ENCODE measurements around the gene CLSTN2. TPM values are rescaled to one million over a fixed set of nuclear protein-coding genes. Genes with fewer than 3 reads are reported as not detected.
A peak's percentile ranks its signal among the peaks of the same experiment; 100 is the strongest.

CLSTN2 gene
- total and polyA plus RNA-seq, 2 of the 13 experiments (the other 11 are each of a cell fraction or from before 2014, with no cell fraction given): not detected

- TF ChIP-seq RBFOX2 (IDR thresholded peaks at IDR 0.05; ENCODE audit: low read depth, low read length): no peak
- intact Hi-C loops (cut with micrococcal nuclease; ENCODE audit: unreplicated experiment): no loop called here
- 15% methylated on average over 1 of the region's 1 CpG for WGBS (ENCODE audit: low lambda C conversion rate)
- Histone ChIP-seq H3K27me3 (ENCODE audit: control insufficient read depth in 1 of 2, insufficient read depth in 2 of 2, low read length in 2 of 2) (peaks cover 0 to 12% of the 10 kb centered on the region in 2 experiments; a peak in 1 of 5 replicates), H3K36me3 (replicated peaks in 1 of 2; ENCODE audit: control insufficient read depth in 1 of 2, insufficient read depth in 2 of 2, low read length in 2 of 2) (no peaks in the 10 kb centered on the region), H3K4me3 (replicated peaks in 1 of 3; ENCODE audit: insufficient read depth in 1 of 3, low read depth in 2 of 3, low read length in 3 of 3) (no peak overlapping the region), H2AFZ (ENCODE audit: low read length) (no peak overlapping the region), H3K4me1 (ENCODE audit: insufficient read depth, low read length) (no peaks in the 10 kb centered on the region), H3K9ac (ENCODE audit: insufficient read depth, low read depth, low read length) (no peak overlapping the region), H3K4me2 (ENCODE audit: low read depth, low read length) (no peak overlapping the region), H3K79me2 (ENCODE audit: insufficient read depth, low read length) (no peaks in the 10 kb centered on the region), H3K27ac (ENCODE audit: extremely low read length, insufficient read depth, low read length) (no peak overlapping the region), H4K20me1 (ENCODE audit: insufficient read depth, low read length) (no peaks in the 10 kb centered on the region), H3K9me3 (ENCODE audit: low read length) (no peaks in the 10 kb centered on the region)
- FAIRE-seq: no peak
- no peak for ATAC-seq
- ChIA-PET CTCF (ENCODE audit: low intra/inter-chr PET ratio, low total read pairs) (no interaction called here), POLR2A (no interaction called here)
- in situ Hi-C loops (cut with HindIII; ENCODE audit: extremely low pct_ligation_motif_present, low pct_unique_long_range_greater_than_20kb): no loop called here
- DNase-seq (ENCODE audit: low spot score): no peak
- no TSS peak for BruUV-seq (replicated peaks)
Measured at GRCh38 chr3:140050396-140050795, 115.4 kb downstream of the CLSTN2 start.

GRCh38 chr3:140051019-140051957 lies 116.3 kb downstream of the CLSTN2 start:
- ChIA-PET CTCF (ENCODE audit: low intra/inter-chr PET ratio, low total read pairs) (no interaction called here), POLR2A (no interaction called here)
- peak; percentile 2 for DNase-seq (ENCODE audit: low spot score)
- Histone ChIP-seq H4K20me1 (ENCODE audit: insufficient read depth, low read length) (no peaks in the 10 kb centered on the region), H3K4me1 (ENCODE audit: insufficient read depth, low read length) (no peaks in the 10 kb centered on the region), H3K79me2 (ENCODE audit: insufficient read depth, low read length) (no peaks in the 10 kb centered on the region), H3K36me3 (replicated peaks in 1 of 2; ENCODE audit: control insufficient read depth in 1 of 2, insufficient read depth in 2 of 2, low read length in 2 of 2) (no peaks in the 10 kb centered on the region), H2AFZ (ENCODE audit: low read length) (no peak overlapping the region), H3K9ac (ENCODE audit: insufficient read depth, low read depth, low read length) (no peak overlapping the region), H3K9me3 (ENCODE audit: low read length) (no peaks in the 10 kb centered on the region), H3K27me3 (ENCODE audit: control insufficient read depth in 1 of 2, insufficient read depth in 2 of 2, low read length in 2 of 2) (peaks cover 0 to 12% of the 10 kb centered on the region in 2 experiments; a peak in 1 of 5 replicates), H3K27ac (ENCODE audit: extremely low read length, insufficient read depth, low read length) (no peak overlapping the region), H3K4me3 (replicated peaks in 1 of 3; ENCODE audit: insufficient read depth in 1 of 3, low read depth in 2 of 3, low read length in 3 of 3) (no peak overlapping the region), H3K4me2 (ENCODE audit: low read depth, low read length) (no peak overlapping the region)
- in situ Hi-C loops (cut with HindIII; ENCODE audit: extremely low pct_ligation_motif_present, low pct_unique_long_range_greater_than_20kb) (no loop called here), intact Hi-C loops (cut with micrococcal nuclease; ENCODE audit: unreplicated experiment) (no loop called here)
- no peak for FAIRE-seq
- BruUV-seq (replicated peaks): no TSS peak
- peak; percentile 35; the same call in 2 of the 3 replicates for ATAC-seq
- TF ChIP-seq ZNF749 (CRISPR knock-in tag; IDR thresholded peaks at IDR 0.05; ENCODE audit: borderline replicate concordance) (no peak), STAG1 (CRISPR knock-in tag; IDR thresholded peaks at IDR 0.05) (peak; percentile 53), CTCF (CRISPR knock-in tag; IDR thresholded peaks at IDR 0.05) (peak; percentile 44)
- 5% methylated on average over 9 of the region's 12 CpGs for WGBS (ENCODE audit: low lambda C conversion rate)
